ENCODE results near the gene LGALS8.

Gene LGALS8

DNA sequence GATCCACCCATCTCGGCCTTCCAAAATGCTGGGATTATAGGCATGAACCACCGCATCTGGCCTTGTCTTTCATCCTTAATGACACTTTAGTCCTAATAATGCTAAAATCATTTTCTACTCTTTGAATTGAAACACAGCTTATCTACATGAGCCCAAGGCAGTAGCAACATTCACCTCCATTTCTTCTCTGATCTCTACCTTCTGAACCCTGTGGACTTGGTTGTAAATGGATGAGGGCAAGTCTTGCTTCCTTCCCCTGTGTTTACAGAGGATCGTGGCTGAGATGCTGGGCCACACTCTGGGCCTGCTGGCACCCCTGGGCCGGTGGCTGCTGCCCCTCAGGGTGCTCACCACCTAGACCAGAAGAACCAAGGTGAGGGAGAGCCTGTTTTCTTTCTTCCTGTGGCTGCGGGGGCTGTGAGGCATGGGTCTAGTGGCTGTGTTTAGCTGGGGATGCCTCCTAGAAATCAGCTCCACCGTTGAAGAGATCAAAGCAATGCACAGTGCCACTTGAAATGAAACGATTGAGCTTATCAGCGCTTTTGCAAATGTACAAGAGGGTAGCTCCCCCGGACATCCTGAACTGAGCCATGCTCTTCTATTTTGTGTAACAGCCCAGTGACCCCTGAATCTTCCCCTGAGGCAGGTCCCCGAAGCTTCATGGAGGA, 32.2 kb upstream of the LGALS8 start:
- no peak overlapping the region for H3K27ac ChIP-seq
- no peak for DNase-seq (ENCODE audit: low spot score)
- TF ChIP-seq CTCF (IDR thresholded peaks at IDR 0.05) = no peak

DNA sequence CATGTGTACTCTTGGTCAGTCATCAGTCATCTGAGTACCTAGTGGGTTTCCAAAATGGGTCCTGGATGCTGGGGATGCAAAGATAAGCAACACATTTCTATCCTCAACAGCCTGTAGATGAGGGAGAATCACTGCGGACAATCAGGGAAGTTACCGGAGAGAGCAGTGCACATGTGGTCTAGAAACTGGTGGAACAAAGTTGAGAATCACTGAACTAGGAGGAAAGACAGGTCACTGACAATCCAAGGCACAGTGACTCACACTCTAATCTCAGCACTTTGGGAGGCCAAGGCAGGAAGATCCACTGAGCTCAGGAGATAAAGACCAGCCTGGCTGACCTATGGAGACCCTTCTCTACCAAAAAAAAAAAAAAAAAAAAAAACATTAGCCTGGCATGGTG, 31.4 kb upstream of the LGALS8 start:
- Histone ChIP-seq H3K4me3 (no peak overlapping the region), H3K27ac (no peak overlapping the region)
- DNase-seq (ENCODE audit: low spot score) = no peak
- TF ChIP-seq CTCF (IDR thresholded peaks at IDR 0.05) = no peak

More for the DNA sequence above, 32.2 kb upstream of the LGALS8 start:
- H3K4me3 ChIP-seq = no peak overlapping the region

DNA sequence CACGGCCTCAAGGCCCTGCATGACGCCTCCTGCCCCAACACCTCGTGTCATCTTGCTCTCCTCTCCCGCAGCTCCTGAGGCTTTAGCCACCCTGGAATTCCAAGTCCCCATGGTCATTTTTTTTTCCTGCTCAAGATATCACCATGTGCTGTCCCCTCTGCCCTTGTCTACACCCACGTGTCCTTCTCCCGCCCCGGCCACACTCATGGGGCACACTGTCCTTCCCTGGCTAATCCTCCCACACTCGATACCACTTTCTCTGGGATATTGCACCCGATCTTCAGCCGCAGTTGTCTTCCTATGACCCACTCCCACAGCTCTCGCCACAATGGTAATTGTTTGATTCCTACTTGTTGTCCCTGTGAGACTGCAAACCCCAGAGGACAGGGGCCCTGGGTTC, 29.7 kb upstream of the LGALS8 start:
- Histone ChIP-seq H3K27ac (no peak overlapping the region), H3K4me3 (no peak overlapping the region)
- DNase-seq (ENCODE audit: low spot score) = no peak
- TF ChIP-seq CTCF (IDR thresholded peaks at IDR 0.05) = no peak

- no peak for DNase-seq (ENCODE audit: low spot score)
- Histone ChIP-seq H3K27ac (no peak overlapping the region), H3K4me3 (no peak overlapping the region)
- no peak for TF ChIP-seq CTCF (IDR thresholded peaks at IDR 0.05)
Measured at GRCh38 chr1:236494586-236495466, 29.0 kb upstream of the LGALS8 start.

DNA sequence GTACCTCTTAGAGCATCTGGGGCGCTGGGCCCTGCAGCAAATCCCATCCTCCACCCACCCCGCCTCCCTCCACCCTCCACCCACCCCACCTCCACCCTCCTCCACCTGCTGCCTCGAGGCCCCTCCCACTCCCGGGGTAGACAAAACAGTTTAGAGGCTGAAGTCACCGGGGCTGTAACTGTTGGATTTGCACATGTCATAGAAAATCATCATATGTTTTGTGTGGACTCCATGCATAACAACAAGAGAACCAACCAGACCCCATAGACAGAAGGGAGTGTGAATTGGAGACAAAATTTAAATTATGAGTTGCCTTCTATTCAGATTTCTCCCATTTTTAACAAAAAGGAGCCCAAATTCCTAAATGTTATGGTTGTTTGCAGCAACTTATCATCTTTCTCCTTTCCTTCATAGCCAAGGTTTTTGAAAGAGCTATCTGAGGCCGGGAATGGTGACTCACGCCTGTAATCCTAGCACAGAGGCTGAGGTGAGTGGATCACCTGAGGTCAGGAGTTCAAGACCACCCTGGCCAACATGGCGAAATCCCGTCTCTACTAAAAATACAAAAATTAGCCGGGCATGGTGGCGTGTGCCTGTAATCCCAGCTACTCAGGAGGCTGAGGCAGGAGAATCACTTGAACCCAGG, 28.2 kb upstream of the LGALS8 start:
- no peak overlapping the region for H3K27ac ChIP-seq
- DNase-seq (ENCODE audit: low spot score) = no peak
- no peak overlapping the region for H3K4me3 ChIP-seq
- TF ChIP-seq CTCF (IDR thresholded peaks at IDR 0.05) = no peak

GRCh38 chr1:236497908-236498307, 25.9 kb upstream of the LGALS8 start:
- no peak for DNase-seq (ENCODE audit: low spot score)
- H3K27ac ChIP-seq = no peak overlapping the region
- TF ChIP-seq CTCF (IDR thresholded peaks at IDR 0.05) = no peak
- H3K4me3 ChIP-seq = no peak overlapping the region

Data from coronary artery (tissue), 2 donors.